ENCODE measurements around the gene CPSF3. TPM values are rescaled to one million over a fixed set of nuclear protein-coding genes. Genes with fewer than 3 reads are reported as not detected.

The CPSF3 gene
- total and polyA plus RNA-seq, 2 of the 13 experiments (the other 11 are each of a cell fraction or from before 2014, with no cell fraction given), result 19.8 to 93.0 TPM

DNA sequence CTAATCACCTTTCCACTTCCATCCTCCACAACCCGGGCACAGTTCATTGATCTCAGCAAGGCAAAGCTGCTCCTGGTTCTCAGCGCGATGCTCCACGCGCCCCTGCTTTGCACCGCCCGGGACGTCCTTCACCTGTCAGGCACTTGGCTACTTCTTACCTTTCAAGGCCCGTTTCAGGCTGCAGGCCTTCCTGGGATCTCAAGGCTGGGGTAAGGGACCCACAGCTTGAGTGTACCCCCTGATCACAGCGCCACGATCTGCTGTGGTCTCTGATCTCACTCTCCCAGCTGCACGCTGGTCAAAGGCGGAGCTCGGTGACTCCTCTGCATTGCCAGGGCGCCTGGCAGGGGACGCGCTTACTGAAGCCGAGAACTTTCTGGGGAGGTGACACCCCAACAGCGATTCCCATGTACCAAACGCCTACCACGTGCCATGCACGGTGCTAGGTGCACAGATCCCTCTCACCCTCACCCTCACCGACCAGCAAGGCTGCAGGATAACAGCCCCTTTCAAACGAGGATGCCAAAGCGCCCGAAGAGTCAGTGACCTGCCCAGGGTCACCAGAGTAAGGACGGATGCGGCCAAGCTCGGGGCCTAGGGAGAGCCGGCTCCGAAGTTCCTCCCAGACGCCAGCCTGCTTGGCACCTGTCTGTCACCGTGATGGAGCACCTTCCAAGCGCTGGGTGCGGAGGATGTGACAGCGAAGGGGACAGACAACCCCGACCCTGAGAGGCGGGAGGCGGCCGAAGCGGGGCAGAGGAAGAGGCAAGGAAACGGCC lies 944 bp upstream of the CPSF3 start (continued):
- no peak for TF ChIP-seq TRIM24 (CRISPR knock-in tag; IDR thresholded peaks at IDR 0.05)
- TF ChIP-seq, protein P1, sequence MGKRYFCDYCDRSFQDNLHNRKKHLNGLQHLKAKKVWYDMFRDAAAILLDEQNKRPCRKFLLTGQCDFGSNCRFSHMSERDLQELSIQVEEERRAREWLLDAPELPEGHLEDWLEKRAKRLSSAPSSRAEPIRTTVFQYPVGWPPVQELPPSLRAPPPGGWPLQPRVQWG (CRISPR knock-in tag; IDR thresholded peaks at IDR 0.05; ENCODE audit: borderline replicate concordance, low read depth), result no peak
- TF ChIP-seq, protein P2, sequence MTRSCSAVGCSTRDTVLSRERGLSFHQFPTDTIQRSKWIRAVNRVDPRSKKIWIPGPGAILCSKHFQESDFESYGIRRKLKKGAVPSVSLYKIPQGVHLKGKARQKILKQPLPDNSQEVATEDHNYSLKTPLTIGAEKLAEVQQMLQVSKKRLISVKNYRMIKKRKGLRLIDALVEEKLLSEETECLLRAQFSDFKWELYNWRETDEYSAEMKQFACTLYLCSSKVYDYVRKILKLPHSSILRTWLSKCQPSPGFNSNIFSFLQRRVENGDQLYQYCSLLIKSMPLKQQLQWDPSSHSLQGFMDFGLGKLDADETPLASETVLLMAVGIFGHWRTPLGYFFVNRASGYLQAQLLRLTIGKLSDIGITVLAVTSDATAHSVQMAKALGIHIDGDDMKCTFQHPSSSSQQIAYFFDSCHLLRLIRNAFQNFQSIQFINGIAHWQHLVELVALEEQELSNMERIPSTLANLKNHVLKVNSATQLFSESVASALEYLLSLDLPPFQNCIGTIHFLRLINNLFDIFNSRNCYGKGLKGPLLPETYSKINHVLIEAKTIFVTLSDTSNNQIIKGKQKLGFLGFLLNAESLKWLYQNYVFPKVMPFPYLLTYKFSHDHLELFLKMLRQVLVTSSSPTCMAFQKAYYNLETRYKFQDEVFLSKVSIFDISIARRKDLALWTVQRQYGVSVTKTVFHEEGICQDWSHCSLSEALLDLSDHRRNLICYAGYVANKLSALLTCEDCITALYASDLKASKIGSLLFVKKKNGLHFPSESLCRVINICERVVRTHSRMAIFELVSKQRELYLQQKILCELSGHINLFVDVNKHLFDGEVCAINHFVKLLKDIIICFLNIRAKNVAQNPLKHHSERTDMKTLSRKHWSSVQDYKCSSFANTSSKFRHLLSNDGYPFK (CRISPR knock-in tag; IDR thresholded peaks at IDR 0.05; ENCODE audit: borderline replicate concordance), result no peak
- TF ChIP-seq ZNF367 (CRISPR knock-in tag; IDR thresholded peaks at IDR 0.05; ENCODE audit: borderline replicate concordance), result no peak
- TF ChIP-seq ZNF251 (CRISPR knock-in tag; IDR thresholded peaks at IDR 0.05), result no peak
- no peak for TF ChIP-seq ZNF720 (CRISPR knock-in tag; IDR thresholded peaks at IDR 0.05)
- TF ChIP-seq, protein P3, sequence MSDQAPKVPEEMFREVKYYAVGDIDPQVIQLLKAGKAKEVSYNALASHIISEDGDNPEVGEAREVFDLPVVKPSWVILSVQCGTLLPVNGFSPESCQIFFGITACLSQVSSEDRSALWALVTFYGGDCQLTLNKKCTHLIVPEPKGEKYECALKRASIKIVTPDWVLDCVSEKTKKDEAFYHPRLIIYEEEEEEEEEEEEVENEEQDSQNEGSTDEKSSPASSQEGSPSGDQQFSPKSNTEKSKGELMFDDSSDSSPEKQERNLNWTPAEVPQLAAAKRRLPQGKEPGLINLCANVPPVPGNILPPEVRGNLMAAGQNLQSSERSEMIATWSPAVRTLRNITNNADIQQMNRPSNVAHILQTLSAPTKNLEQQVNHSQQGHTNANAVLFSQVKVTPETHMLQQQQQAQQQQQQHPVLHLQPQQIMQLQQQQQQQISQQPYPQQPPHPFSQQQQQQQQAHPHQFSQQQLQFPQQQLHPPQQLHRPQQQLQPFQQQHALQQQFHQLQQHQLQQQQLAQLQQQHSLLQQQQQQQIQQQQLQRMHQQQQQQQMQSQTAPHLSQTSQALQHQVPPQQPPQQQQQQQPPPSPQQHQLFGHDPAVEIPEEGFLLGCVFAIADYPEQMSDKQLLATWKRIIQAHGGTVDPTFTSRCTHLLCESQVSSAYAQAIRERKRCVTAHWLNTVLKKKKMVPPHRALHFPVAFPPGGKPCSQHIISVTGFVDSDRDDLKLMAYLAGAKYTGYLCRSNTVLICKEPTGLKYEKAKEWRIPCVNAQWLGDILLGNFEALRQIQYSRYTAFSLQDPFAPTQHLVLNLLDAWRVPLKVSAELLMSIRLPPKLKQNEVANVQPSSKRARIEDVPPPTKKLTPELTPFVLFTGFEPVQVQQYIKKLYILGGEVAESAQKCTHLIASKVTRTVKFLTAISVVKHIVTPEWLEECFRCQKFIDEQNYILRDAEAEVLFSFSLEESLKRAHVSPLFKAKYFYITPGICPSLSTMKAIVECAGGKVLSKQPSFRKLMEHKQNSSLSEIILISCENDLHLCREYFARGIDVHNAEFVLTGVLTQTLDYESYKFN (CRISPR knock-in tag; conservative IDR thresholded peaks at IDR 0.05), result no peak
- no peak for TF ChIP-seq ZNF256 (CRISPR knock-in tag; conservative IDR thresholded peaks at IDR 0.05)
- TF ChIP-seq HNRNPH1 (optimal IDR thresholded peaks at IDR 0.05; ENCODE audit: low read depth, low read length), result no peak
- 0 out of 2 replicates have a peak, but pooled peaks have one; percentile 35 for TF ChIP-seq ZNF709 (CRISPR knock-in tag; IDR thresholded peaks at IDR 0.05)
- TF ChIP-seq, protein P4, sequence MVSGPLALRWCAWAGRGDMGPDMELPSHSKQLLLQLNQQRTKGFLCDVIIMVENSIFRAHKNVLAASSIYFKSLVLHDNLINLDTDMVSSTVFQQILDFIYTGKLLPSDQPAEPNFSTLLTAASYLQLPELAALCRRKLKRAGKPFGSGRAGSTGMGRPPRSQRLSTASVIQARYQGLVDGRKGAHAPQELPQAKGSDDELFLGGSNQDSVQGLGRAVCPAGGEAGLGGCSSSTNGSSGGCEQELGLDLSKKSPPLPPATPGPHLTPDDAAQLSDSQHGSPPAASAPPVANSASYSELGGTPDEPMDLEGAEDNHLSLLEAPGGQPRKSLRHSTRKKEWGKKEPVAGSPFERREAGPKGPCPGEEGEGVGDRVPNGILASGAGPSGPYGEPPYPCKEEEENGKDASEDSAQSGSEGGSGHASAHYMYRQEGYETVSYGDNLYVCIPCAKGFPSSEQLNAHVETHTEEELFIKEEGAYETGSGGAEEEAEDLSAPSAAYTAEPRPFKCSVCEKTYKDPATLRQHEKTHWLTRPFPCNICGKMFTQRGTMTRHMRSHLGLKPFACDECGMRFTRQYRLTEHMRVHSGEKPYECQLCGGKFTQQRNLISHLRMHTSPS (CRISPR knock-in tag; IDR thresholded peaks at IDR 0.05; ENCODE audit: low read depth), result no peak; the same call in 1 of the 2 replicates
- no peak for TF ChIP-seq SMARCC2 (IDR thresholded peaks at IDR 0.05)
- peak; percentile 96 for TF ChIP-seq ZNF772 (CRISPR knock-in tag; IDR thresholded peaks at IDR 0.05)
- no peak for TF ChIP-seq IKZF1 (IDR thresholded peaks at IDR 0.05)
- TF ChIP-seq, protein P5, sequence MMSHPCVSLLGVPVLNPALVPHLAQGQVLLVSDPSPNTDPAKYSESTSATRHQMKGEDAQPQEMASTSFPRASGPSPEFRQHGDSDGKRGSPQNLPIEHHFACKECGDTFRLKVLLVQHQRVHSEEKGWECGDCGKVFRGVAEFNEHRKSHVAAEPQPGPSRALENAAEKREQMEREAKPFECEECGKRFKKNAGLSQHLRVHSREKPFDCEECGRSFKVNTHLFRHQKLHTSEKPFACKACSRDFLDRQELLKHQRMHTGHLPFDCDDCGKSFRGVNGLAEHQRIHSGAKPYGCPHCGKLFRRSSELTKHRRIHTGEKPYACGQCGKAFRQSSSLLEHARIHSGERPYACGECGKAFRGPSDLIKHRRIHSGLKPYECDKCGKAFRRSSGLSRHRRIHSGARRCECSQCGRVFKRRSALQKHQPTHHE (CRISPR knock-in tag; IDR thresholded peaks at IDR 0.05; ENCODE audit: borderline replicate concordance), result no peak
- TF ChIP-seq, protein P6, sequence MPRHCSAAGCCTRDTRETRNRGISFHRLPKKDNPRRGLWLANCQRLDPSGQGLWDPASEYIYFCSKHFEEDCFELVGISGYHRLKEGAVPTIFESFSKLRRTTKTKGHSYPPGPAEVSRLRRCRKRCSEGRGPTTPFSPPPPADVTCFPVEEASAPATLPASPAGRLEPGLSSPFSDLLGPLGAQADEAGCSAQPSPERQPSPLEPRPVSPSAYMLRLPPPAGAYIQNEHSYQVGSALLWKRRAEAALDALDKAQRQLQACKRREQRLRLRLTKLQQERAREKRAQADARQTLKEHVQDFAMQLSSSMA (CRISPR knock-in tag; IDR thresholded peaks at IDR 0.05), result no peak
